Effector CD4-positive, alpha-beta T cell (primary cell): ENCODE results near the gene SMOC2.

Experiments used
- DNase-seq: peaks from one replicate; pipeline ENCODE4 v3.0.0-alpha.2; 2020

SMOC2 gene

GRCh38 chr6:168415993-168416530 lies 24.9 kb upstream of the SMOC2 start:
- no peak for DNase-seq

GRCh38 chr6:168416531-168416930 lies 24.5 kb upstream of the SMOC2 start:
- no peak for DNase-seq

GRCh38 chr6:168417191-168417590 lies 23.8 kb upstream of the SMOC2 start:
- no peak for DNase-seq

- no peak for DNase-seq
Measured at GRCh38 chr6:168417679-168418557, 23.1 kb upstream of the SMOC2 start.

- no peak for DNase-seq
Measured at GRCh38 chr6:168418711-168419121, 22.3 kb upstream of the SMOC2 start.

GRCh38 chr6:168419569-168419968 lies 21.4 kb upstream of the SMOC2 start:
- DNase-seq = no peak

GRCh38 chr6:168420084-168420483 lies 20.9 kb upstream of the SMOC2 start:
- DNase-seq = no peak

GRCh38 chr6:168420706-168421105 lies 20.3 kb upstream of the SMOC2 start:
- DNase-seq = no peak

- no peak for DNase-seq
Measured at GRCh38 chr6:168427184-168427583, 13.8 kb upstream of the SMOC2 start.

GRCh38 chr6:168428052-168428826 lies 12.7 kb upstream of the SMOC2 start:
- DNase-seq = no peak

- no peak for DNase-seq
Measured at GRCh38 chr6:168428863-168429262, 12.1 kb upstream of the SMOC2 start.

GRCh38 chr6:168432196-168432595 lies 8.8 kb upstream of the SMOC2 start:
- DNase-seq = no peak

GRCh38 chr6:168433898-168434297 lies 7.1 kb upstream of the SMOC2 start:
- DNase-seq = no peak

- DNase-seq = no peak
Measured at GRCh38 chr6:168434505-168434904, 6.5 kb upstream of the SMOC2 start.

- DNase-seq = no peak
Measured at GRCh38 chr6:168437751-168438150, 3.2 kb upstream of the SMOC2 start.

- no peak for DNase-seq
Measured at GRCh38 chr6:168438783-168439520, 2.0 kb upstream of the SMOC2 start.

GRCh38 chr6:168439794-168440450 lies 1.1 kb upstream of the SMOC2 start:
- DNase-seq = no peak

GRCh38 chr6:168441434-168442391 lies 729 bp downstream of the SMOC2 start:
- DNase-seq = no peak

GRCh38 chr6:168442646-168443045 lies 1.7 kb downstream of the SMOC2 start:
- no peak for DNase-seq

- no peak for DNase-seq
Measured at GRCh38 chr6:168447282-168447681, 6.3 kb downstream of the SMOC2 start.

- no peak for DNase-seq
Measured at GRCh38 chr6:168447700-168448099, 6.7 kb downstream of the SMOC2 start.
